ENCODE measurements around the gene BARX2.

Gene BARX2

DNA sequence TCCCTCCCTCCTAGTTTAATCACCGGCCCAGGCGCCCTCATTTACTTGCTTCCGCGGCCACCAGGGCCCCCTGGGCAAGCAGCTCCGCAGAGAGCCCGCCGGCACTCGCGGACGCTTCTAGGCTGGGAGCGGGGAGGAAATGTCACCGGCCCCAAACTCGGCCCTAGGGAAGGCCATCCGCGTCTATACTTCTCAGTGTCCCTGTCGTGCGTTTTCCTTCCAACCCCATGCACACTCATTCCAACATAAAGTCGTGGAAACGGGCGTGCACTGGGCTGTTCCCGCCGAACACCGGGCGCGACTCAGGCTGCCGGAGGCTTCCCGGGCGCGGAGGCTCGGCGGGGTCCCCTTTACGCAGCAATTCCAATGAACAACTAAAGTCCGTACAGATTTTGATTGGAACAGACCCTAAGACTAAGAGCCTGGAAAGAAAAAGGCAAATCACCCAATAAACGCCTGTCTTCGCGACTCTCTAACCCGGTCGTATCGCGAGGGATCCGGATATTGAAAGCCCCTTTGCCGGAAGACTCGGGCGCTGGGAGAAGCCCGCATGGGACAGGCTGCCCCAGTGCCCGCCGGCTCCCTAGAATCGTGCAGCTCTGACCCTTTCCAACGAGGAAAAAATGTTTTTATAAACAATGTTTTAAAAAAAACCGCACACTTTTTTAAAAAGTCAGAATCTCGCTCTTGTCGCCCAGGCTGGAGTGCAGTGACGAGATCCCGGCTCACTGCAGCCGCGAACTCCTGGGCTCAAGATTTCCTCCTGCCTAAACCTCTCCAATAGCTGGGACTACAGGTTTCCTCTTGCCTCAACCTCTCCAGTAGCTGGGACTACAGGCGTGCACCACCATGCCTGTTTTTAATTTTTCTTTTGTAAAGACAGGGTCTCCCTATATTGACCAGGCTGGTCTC is 1.3 kb upstream of the BARX2 start:
- DNase-seq = no peak

DNA sequence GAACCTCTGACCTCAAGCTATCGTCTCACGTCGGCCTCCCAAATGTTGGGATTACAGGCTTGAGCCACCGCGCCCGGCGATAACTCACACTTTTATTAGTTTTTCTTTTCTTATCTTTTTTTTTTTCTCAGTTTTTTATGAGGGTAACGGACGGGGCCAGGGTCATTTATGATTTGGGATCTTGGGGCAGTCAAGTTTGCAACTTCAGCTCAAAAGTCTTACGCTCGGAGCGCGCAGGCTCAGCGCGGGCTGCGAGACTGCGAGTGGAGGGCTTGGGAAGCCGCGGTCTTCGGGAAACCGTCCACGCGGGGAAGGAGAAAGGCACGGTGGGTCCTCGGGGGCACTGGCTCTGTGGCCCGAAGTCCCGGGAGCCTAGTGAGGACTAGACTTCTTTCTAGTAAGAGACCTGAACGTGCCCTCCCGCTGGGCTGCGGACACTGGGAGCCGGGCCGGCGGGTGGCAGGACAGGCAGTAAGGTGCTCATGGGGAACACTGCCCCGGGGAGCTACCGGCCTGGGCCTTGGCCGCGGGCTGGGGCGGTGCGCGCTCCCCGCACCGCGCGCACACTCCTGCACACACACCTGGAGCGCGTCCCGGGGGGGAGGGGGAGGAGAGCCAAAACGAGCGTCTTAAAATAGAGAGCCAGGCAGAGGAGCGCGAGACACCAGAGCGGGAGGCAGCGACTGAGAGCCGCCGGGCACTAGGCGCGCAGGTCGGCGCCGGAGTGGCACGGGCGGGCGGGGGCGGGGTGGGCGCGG is 476 bp upstream of the BARX2 start:
- no peak for DNase-seq

GRCh38 chr11:129376658-129377341 is 1.2 kb downstream of the BARX2 start:
- DNase-seq = no peak

GRCh38 chr11:129377739-129378138 is 2.1 kb downstream of the BARX2 start:
- no peak for DNase-seq

DNA sequence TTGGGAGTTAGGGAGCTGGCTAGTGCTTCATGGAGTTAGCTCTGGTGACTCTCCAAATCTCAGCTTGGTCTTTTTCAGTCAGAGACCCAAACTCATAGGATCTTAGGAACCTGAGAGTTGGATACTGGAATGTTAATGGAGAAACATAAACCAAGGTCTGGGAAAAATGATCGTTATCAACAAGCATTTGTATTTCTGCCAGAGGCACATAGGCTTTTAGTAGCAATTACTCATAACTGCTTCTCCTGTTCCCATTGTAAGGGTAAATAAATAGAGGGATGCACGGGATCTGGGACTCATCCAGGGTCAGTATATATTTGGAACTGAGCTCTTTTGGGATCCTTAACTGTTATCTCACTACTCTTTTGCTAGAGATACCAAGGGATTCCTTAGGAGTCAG is 4.8 kb downstream of the BARX2 start:
- DNase-seq = no peak

GRCh38 chr11:129382583-129382982 is 6.9 kb downstream of the BARX2 start:
- DNase-seq = no peak

- no peak for DNase-seq
Measured at GRCh38 chr11:129383060-129383459, 7.4 kb downstream of the BARX2 start.

GRCh38 chr11:129383502-129383901 is 7.9 kb downstream of the BARX2 start:
- no peak for DNase-seq

GRCh38 chr11:129384415-129384814 is 8.8 kb downstream of the BARX2 start:
- no peak for DNase-seq

GRCh38 chr11:129385801-129386200 is 10.2 kb downstream of the BARX2 start:
- DNase-seq = no peak

DNA sequence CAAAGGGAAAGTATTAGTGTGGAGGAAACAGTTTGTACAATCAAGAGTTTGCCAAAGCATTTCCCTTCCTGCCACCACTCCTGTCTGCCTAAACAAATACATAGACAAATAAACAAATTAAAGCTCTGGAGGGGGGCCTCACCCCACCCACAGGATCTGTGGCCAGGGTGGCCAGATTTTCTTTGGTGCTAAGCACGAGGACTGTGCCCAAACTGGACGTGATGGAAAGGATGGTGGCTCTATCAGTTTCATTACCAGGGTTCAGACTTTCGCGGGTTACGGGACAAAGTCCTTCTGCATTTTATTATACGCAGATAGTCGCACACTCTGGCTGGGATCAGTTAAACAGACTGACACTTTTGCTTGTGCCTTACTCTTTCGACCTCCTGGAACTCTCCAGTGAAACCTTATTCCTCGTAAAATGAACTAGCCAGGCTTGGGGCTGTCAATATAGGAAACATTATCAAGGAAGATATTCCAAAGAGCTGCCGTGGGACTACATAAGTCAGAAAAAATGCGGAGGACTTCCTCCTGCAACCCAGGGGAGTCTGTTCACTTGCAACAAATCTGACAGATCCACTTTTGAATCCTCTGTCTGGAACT is 11.2 kb downstream of the BARX2 start:
- DNase-seq = no peak

DNA sequence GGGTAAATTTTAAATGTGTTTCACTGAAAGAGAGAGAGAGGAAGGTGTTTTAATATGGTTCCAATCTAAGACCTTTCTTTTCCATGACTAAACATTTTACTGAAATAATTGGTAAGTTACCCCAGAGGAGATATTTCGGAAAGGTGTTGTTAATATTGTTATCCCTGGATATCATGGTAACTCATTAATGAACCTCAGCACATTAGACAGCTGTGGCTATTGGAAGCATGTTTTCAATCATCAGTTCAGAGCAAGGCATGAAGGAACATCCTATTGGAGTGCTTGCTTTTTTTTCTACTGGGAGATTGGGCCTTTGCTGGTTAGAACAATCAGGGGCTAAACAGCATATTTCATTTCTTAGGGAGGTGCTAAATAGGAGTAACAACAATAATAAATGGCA is 11.8 kb downstream of the BARX2 start:
- DNase-seq = no peak

DNA sequence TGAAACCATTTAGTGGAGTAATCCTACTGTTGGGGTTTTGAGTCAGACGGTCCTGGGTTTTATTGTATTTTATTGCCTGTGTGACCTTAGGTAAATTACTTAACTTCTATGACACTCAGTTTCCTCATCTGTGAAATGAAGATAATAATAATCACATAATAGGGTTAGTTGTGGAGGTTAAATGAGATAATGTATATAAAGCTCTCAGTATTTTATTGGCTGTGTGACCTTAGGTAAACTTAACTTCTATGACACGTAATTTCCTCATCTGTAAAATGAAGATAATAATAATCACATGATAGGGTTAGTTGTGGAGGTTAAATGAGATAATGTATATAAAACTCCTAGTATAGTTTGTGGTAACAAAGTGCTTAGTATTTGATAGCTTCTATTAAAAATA is 13.2 kb downstream of the BARX2 start:
- no peak for DNase-seq

DNA sequence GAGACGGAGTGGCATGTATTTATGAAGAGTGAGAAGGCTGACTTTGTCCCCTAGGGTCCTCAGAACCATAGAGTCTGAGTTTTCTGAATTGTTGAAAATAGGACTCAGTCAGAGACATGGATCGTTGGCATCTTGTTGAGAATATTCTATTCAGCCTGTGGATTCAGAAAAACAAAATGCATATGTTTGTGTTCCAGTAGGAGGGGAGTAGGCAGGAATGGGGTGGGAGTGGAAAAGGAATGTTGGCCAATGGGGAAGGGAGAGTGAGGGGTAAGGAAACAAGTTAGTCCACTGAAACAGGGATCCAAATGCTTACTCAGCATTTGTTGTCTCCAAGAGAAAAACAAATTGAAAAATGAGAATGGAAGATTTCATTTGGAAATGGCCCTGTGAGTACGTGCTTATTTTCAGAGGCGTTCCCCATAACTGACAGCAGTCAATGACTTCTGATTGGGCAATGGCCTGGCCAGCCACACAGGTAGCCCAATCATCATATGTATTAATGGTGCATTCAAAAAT is 14.7 kb downstream of the BARX2 start:
- no peak for DNase-seq

- no peak for DNase-seq
Measured at GRCh38 chr11:129391360-129391759, 15.7 kb downstream of the BARX2 start.

- DNase-seq = no peak
Measured at GRCh38 chr11:129391821-129392220, 16.2 kb downstream of the BARX2 start.

- DNase-seq = no peak
Measured at GRCh38 chr11:129392995-129393394, 17.3 kb downstream of the BARX2 start.

DNA sequence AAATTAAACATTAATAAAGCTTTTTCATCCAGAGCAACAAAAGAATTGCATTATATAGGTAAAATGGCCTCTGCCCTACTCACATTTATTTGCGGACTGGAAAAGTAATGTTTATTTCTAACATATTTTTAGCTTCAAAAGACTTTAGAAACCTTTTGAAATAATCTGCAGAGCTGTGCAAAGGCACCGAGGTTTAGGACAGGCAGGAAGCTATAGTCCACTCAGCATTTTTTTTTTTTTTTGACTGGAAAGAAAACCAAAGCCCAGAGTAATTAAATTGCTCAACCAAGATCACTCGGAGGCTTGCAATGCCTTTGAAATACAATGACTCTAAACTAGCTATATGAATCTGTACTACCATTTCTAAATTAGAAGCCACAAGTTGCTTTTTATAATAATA is 19.1 kb downstream of the BARX2 start:
- DNase-seq = no peak

DNA sequence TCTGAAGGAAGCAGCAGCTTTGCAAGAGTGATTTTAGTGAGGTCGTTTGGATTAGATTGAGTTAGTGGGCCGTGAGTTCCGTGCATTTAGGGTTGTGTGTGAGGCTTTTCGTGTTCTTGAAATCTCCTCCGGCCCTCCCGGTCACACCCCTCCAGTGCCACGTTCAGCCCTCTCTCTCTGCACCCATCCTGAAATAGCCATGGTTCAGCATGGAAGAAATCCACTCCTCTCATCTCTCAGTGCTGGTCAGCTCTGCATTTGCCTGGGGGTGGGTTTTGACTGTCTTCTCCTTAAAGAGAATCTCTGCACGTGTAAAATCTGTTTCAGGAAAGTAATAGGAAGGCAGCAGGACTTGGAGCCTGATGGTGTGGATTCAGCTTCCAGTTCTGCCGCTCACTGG is 19.8 kb downstream of the BARX2 start:
- no peak for DNase-seq

DNA sequence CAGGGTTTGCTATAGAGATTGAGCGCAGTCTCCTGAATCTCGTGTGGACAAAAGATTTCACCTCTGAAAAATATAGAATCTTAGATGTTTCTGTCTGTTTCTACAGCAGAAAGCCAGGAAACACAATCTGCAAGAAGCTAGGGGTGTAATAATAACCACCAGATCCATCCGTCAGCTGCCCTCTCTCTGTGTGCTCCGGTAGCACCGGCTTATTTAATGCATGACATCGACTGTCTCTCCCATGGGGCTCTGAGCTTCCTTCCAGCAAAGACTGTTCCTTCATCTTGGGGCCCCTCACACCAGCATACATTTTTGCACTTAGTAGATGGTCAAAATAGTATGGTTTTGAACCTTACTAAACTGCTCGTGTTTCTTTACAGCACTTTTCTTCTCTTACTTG is 20.2 kb downstream of the BARX2 start:
- DNase-seq = no peak

DNA sequence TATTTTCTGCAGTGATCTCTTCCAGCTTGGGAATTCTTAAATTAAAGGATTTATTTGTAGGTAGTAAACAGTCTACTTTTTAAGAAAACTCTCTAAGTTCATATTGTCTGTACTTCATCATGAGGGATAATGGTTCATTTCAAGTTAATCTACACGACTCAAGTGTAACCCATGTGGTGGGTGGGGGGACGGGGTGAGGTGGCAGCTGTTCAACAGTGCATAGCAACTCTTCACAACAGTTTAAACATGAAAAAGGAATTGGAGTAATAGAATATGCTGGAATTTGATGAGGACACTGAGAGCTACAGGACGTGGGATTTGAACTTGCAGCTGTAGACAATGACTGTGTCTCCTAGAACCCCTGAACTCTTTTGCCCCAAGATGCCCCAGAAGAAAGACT is 20.8 kb downstream of the BARX2 start:
- no peak for DNase-seq

DNA sequence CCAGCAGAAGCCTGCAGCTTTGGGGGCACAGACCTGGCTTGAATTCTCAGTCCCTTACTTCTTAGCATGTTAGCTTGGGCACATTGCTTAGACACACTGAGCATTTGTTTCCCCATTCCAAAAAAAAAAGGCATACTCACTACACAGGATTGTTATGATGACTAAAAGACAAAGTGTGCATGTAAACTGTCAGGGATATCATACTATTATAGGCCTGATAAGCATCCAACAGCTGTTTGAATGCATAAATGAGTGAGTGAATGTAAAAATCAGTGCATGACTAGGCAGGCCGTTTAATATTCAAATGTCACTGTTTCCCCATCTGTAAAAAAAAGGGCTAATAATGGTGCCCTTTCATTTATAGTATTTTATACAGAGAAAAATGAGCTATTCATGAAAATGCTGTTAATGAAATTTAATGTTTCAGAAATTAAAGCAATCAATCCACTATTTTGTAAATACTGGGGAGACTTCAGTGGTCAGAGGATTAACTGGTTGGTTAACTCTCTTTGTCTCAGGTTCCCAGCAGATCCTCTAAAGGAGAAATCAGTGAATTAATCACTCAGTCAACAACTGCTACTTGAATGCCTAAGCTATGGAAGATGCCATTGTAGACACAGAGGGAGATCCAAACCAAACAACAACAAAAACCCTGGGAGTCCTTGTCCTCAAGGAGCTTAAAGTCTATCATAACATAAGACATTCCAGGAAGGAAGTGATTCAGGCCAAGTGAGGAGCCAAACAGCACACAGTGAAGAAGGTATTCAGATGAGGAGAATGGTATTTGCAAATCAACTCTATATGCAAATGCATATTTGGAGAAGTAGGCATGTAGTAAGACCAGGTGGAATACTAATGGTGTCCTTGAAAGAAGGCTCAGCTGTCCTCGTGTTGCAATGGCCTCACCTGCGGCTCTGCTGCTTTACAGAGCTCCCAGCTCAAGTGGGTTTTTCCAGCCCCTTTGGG is 26.8 kb downstream of the BARX2 start:
- no peak for DNase-seq

All from CD4-positive, alpha-beta T cell treated with Interleukin-17A for 1 hour (primary cell).